Fibroblast of the aortic adventitia (primary cell): Measurements from ENCODE around the gene GAL. TPM values are rescaled to one million over a fixed set of nuclear protein-coding genes. Genes with fewer than 3 reads are reported as not detected.

ENCODE experiments used
- DNase-seq: peaks from one replicate; pipeline ENCODE4 v3.0.0-alpha.2; 2010; ENCODE audit warnings: low read depth
- H3K4me3 ChIP-seq: 2 replicates; pipeline ENCODE4 v1.5.1; 2011; ENCODE audit warnings: low read depth, mild to moderate bottlenecking, control low read depth, low read length, moderate library complexity
- total RNA-seq: library from RNA; depleted of rRNA; stranded (reverse); fragments of >200 nt; gene quantifications from 2 replicates; pipeline ENCODE4 v1.2.3, GENCODE V29; 2012; ENCODE audit warnings: low replicate concordance
- TF ChIP-seq, protein P1 (sequence below): IDR thresholded peaks from 2 replicates; pipeline ENCODE4 v1.5.1; 2011; ENCODE audit warnings: mild to moderate bottlenecking, low read length, control low read depth, inconsistent platforms; ENCODE audit not compliant: insufficient read depth

Gene GAL
- total RNA-seq, 1 donor, result not detected

- TF ChIP-seq, protein P1, sequence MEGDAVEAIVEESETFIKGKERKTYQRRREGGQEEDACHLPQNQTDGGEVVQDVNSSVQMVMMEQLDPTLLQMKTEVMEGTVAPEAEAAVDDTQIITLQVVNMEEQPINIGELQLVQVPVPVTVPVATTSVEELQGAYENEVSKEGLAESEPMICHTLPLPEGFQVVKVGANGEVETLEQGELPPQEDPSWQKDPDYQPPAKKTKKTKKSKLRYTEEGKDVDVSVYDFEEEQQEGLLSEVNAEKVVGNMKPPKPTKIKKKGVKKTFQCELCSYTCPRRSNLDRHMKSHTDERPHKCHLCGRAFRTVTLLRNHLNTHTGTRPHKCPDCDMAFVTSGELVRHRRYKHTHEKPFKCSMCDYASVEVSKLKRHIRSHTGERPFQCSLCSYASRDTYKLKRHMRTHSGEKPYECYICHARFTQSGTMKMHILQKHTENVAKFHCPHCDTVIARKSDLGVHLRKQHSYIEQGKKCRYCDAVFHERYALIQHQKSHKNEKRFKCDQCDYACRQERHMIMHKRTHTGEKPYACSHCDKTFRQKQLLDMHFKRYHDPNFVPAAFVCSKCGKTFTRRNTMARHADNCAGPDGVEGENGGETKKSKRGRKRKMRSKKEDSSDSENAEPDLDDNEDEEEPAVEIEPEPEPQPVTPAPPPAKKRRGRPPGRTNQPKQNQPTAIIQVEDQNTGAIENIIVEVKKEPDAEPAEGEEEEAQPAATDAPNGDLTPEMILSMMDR, result no peak
- no peak overlapping the region for H3K4me3 ChIP-seq
- DNase-seq, result no peak
Measured at GRCh38 chr11:68664906-68665305, 19.4 kb upstream of the GAL start.

GRCh38 chr11:68665436-68665835 lies 18.9 kb upstream of the GAL start:
- no peak for DNase-seq

DNA sequence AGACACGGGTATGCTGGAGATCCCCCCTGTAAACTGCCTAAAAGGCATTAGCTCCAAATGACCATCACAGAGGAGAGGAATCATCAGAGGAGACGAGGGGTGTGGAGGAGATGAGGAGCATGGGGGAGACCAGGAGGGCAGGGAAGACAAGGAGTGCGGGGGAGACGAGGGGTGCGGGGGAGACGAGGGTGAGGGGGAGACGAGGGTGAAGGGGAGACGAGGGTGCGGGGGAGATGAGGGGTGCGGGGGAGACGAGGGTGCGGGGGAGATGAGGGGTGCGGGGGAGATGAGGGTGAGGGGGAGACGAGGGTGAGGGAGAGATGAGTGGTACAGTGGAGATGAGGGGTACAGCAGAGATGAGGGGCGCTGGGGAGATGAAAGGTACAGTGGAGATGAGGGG lies 17.5 kb upstream of the GAL start:
- DNase-seq, result no peak
- no peak overlapping the region for H3K4me3 ChIP-seq
- TF ChIP-seq, protein P1, result no peak

More at GRCh38 chr11:68665436-68665835, 18.9 kb upstream of the GAL start:
- H3K4me3 ChIP-seq, result no peak overlapping the region
- TF ChIP-seq, protein P1, result no peak

DNA sequence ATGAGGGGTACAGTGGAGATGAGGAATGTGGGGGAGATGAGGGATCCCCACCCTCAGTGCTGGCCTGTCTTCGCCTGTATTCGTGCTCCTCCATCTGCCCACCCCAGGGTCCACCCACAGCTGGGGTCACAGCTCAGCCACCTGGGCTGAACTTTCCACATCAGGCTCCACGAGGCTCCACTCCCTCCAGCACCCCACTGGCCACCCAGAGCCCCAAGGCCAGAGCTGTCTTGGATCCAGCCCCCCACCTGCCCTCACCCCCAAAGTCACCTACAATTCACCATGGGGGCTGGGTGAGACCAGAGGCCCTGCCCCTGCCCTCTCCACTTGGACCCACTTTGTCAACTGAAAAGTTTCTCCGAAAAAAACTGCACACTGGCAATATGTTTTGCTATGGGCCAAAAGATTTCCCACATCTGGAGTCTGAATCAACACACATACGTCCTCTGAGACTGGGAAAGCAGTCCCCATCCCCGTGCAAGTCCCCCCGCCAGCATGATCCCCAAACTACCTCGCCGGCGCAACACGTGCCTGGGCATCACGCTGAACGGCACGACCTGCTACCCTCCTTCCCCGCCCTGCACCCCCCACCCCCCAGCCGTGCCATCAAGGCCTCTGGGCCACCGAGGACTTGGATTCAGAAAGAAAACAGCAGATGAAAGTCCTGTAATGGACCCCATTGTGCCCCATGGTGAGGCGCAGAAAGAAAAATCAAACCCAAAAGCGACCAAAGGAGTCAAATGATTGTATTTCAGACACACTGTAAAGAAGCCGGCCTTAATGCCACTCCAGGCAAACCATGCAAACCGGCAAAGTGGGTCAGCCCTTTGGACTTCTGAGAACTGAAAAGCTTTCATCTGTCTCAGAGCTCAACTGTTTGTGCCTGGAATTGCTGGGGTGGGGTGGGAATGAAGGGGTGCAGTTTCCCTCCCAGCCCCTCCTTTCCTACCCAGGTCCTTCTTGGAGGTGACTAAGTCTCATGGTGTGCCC lies 16.5 kb upstream of the GAL start:
- TF ChIP-seq, protein P1, result no peak
- DNase-seq, result no peak
- no peak overlapping the region for H3K4me3 ChIP-seq

DNA sequence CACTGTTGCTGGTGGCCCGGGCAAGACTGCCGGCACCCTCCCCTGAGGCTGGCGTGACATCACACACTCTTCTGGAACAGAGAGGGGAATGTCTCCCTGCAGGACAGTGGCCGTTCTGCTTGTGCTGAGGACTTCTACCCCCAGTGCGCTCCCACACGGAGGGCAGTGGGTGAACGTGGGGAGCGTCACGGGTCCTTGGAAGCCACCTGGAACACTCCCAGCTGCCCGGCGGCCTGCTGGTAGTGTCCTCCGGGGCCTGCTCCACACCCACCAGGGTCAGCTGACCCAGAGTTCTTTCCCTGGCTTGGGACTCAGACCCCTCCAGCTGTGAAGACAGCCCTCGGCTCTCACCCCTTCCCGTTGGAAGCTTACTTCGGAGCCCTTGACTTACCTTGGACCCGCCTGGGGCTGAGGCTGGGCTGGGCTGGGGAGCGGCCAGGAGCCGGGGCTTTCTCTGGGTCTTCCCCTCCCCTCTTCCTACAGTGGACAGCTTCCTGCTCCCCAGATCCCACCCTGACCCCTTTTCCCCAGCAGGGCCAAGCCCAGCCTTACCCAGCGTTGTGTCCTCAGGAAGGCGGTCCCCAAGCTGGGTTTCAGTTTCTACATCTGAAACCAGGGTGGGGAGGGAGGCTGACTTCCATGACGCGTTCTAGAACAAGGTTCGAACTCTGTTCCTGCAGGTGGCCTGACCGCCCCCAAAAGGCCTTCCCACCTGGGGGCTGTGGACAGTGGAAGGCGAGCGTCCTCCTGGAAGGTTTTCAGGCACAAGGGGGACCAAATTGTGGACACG lies 14.8 kb upstream of the GAL start:
- DNase-seq, result no peak
- H3K4me3 ChIP-seq, result no peak overlapping the region
- TF ChIP-seq, protein P1, result no peak

GRCh38 chr11:68670208-68670992 lies 13.9 kb upstream of the GAL start:
- DNase-seq, result no peak
- TF ChIP-seq, protein P1, result no peak
- no peak overlapping the region for H3K4me3 ChIP-seq
